Measurements from ENCODE around the gene NTN1.

DNA sequence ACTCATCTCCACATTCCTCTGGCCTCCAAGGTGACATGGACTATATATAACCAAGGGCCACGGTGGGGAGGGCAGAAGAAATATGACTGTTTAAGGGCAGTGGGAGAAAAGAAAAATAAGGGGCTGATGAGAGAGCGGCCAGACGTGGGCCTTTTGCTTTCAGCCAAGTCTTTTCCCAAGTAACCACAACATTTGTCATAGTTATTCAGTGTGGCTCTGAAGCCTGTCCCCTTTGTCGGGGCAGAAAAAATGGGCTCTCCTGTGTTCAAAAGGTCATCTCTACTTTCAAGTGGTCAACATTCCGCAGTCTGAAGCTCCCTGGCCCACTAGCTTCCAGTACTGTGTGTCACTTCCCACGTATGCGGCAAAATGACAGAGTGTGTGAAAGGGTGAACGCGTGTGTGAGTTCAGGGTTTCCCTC is 245.4 kb downstream of the NTN1 start:
- TF ChIP-seq POLR2A (IDR thresholded peaks at IDR 0.05; ENCODE audit: low read depth, low read length) (no peak), RCOR1 (IDR thresholded peaks at IDR 0.05; ENCODE audit: insufficient replicate concordance, low read length) (no peak), RFX5 (IDR thresholded peaks at IDR 0.05; ENCODE audit: low read depth, low read length) (no peak), MAFK (IDR thresholded peaks at IDR 0.05; ENCODE audit: low read depth, low read length) (no peak), SMC3 (IDR thresholded peaks at IDR 0.05; ENCODE audit: low read depth, low read length) (no peak), BHLHE40 (IDR thresholded peaks at IDR 0.05; ENCODE audit: low read depth, low read length) (no peak), CEBPB (IDR thresholded peaks at IDR 0.05; ENCODE audit: low read depth, low read length) (no peak)
- TF ChIP-seq, protein P1, sequence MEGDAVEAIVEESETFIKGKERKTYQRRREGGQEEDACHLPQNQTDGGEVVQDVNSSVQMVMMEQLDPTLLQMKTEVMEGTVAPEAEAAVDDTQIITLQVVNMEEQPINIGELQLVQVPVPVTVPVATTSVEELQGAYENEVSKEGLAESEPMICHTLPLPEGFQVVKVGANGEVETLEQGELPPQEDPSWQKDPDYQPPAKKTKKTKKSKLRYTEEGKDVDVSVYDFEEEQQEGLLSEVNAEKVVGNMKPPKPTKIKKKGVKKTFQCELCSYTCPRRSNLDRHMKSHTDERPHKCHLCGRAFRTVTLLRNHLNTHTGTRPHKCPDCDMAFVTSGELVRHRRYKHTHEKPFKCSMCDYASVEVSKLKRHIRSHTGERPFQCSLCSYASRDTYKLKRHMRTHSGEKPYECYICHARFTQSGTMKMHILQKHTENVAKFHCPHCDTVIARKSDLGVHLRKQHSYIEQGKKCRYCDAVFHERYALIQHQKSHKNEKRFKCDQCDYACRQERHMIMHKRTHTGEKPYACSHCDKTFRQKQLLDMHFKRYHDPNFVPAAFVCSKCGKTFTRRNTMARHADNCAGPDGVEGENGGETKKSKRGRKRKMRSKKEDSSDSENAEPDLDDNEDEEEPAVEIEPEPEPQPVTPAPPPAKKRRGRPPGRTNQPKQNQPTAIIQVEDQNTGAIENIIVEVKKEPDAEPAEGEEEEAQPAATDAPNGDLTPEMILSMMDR (conservative IDR thresholded peaks at IDR 0.05; ENCODE audit: low read depth, low read length), result no peak
- TF ChIP-seq, protein P2, sequence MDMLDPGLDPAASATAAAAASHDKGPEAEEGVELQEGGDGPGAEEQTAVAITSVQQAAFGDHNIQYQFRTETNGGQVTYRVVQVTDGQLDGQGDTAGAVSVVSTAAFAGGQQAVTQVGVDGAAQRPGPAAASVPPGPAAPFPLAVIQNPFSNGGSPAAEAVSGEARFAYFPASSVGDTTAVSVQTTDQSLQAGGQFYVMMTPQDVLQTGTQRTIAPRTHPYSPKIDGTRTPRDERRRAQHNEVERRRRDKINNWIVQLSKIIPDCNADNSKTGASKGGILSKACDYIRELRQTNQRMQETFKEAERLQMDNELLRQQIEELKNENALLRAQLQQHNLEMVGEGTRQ (IDR thresholded peaks at IDR 0.05; ENCODE audit: low read depth, low read length), result no peak
- TF ChIP-seq, protein P3, sequence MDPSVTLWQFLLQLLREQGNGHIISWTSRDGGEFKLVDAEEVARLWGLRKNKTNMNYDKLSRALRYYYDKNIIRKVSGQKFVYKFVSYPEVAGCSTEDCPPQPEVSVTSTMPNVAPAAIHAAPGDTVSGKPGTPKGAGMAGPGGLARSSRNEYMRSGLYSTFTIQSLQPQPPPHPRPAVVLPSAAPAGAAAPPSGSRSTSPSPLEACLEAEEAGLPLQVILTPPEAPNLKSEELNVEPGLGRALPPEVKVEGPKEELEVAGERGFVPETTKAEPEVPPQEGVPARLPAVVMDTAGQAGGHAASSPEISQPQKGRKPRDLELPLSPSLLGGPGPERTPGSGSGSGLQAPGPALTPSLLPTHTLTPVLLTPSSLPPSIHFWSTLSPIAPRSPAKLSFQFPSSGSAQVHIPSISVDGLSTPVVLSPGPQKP (IDR thresholded peaks at IDR 0.05; ENCODE audit: borderline replicate concordance, low read depth, low read length), result no peak
